Skeletal muscle tissue (tissue), 4 donors: Measurements from ENCODE around the gene THSD1. TPM values are rescaled to one million over a fixed set of nuclear protein-coding genes. Genes with fewer than 3 reads are reported as not detected.
"Not testable (repeated sequence)": the region's sequence is repeated elsewhere in the genome, so short reads cannot be mapped to it uniquely, and the experiment has no call there.

Source experiments
- H3K27ac ChIP-seq: one replicate; pipeline ENCODE4 v1.7.0; 2013; ENCODE audit warnings: mild to moderate bottlenecking, low read depth, low read length, inconsistent platforms
- H3K27me3 ChIP-seq, 3 donors: one replicate each; pipeline ENCODE4 v1.7.0; 2013; ENCODE audit warnings: low read length in 3 of 3; ENCODE audit not compliant: control insufficient read depth in 3 of 3, insufficient read depth in 3 of 3
- H3K36me3 ChIP-seq, 3 donors: one replicate each; pipeline ENCODE4 v1.7.0; 2013; ENCODE audit warnings: low read length in 3 of 3; ENCODE audit not compliant: control insufficient read depth in 3 of 3, insufficient read depth in 3 of 3
- H3K4me1 ChIP-seq, 3 donors: one replicate each; pipeline ENCODE4 v1.7.0; 2013; ENCODE audit warnings: low read length in 3 of 3, mild to moderate bottlenecking in 3 of 3; ENCODE audit not compliant: control insufficient read depth in 3 of 3, insufficient read depth in 3 of 3
- H3K4me3 ChIP-seq, 3 donors: one replicate each; pipeline ENCODE4 v1.7.0; 2013; ENCODE audit warnings: low read length in 3 of 3
- H3K9ac ChIP-seq, 3 donors: one replicate each; pipeline ENCODE4 v1.7.0; 2013; ENCODE audit warnings: low read length in 3 of 3, mild to moderate bottlenecking in 3 of 3, moderate library complexity in 2 of 3, low read depth in 1 of 3
- H3K9me3 ChIP-seq, 3 donors: one replicate each; pipeline ENCODE4 v1.7.0; 2013; ENCODE audit warnings: low read length in 3 of 3; ENCODE audit not compliant: control insufficient read depth in 3 of 3
- total RNA-seq: library from RNA; depleted of rRNA; stranded (reverse); fragments of >200 nt; gene quantifications from one replicate; pipeline ENCODE4 v1.2.3, GENCODE V29; 2014
- donor health status: Osteomylitis.

THSD1 gene
- total RNA-seq, 1 donor from 2014 or later = 26.6 TPM

DNA sequence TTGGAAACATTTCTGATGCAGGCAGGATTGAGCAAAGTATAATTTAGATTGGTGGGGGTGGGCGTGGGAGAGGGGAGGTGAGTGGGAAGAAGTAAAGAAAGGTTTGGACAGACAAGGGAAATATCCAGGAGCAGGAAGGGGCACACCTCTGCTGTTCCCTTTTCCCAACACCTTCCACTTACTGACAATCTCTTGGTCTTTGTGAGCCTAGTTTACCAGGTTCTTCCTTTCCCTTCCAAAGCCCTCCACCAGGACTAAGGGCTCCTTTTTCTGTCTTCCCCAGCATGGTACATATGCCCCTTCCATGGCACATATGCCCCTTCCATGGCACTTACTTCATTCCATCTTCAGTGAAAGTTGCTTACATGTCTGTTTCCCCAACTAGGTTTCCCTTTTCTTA lies 6.2 kb upstream of the THSD1 start:
- Histone ChIP-seq H3K9me3 (no peaks in the 10 kb centered on the region), H3K4me1 (no peaks in the 10 kb centered on the region), H3K27ac (no peak overlapping the region), H3K9ac (no peak overlapping the region), H3K4me3 (no peak overlapping the region), H3K36me3 (peaks cover 16 to 42% (median 39%) of the 10 kb centered on the region in 3 donors), H3K27me3 (no peaks in the 10 kb centered on the region)

DNA sequence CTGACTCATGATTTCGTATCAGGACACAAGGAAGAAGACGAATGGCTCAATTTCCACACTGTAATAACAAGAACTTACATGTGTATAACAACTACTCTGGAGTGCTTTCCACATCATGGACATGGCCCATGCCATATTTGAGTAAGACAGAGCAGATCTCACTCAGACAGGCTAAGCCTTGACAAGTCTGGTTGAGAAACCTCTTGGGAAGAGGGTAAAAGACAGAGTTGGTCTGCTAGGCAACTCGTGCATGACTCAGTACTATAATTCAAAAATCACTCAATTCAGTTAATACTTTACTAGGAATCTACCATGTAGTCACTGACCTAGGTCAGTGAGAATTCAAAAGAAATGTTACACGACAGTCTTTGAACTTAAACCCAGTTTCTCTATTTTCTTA lies 5.7 kb upstream of the THSD1 start:
- no peak overlapping the region for H3K4me3 ChIP-seq
- H3K27ac ChIP-seq = no peak overlapping the region
- no peaks in the 10 kb centered on the region for H3K9me3 ChIP-seq
- peaks cover 12 to 37% (median 35%) of the 10 kb centered on the region in 3 donors for H3K36me3 ChIP-seq
- H3K27me3 ChIP-seq = no peaks in the 10 kb centered on the region
- H3K9ac ChIP-seq = no peak overlapping the region
- H3K4me1 ChIP-seq = no peaks in the 10 kb centered on the region

DNA sequence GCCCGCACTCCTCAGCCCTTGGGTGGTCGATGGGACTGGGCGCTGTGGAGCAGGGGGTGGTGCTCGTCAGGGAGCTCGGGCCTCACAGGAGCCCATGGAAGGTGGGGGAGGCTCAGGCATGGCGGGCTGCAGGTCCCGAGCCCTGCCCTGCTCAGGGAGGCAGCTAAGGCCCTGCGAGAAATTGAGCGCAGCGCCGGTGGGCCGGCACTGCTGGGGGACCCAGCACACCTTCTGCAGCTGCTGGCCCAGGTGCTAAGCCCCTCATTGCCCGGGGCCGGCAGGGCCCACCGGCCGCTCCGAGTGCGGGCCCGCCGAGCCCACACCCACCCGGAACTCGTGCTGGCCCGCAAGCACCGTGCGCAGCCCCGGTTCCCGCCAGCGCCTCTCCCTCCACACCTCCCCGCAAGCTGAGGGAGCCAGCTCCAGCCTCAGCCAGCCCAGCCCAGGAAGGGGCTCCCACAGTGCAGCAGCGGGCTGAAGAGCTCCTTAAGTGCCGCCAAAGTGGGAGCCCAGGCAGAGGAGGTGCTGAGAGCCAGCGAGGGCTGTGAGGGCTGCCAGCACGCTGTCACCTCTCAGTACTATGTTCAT lies 2.2 kb upstream of the THSD1 start:
- H3K9me3 ChIP-seq, H3K27ac ChIP-seq, H3K9ac ChIP-seq, H3K4me3 ChIP-seq: not testable (repeated sequence)
- peaks cover 4 to 13% (median 10%) of the 10 kb centered on the region in 3 donors for H3K36me3 ChIP-seq
- H3K27me3 ChIP-seq = peaks cover 0 to 13% (median 0%) of the 10 kb centered on the region in 3 donors
- H3K4me1 ChIP-seq = peaks cover 5 to 11% (median 8%) of the 10 kb centered on the region in 3 donors

DNA sequence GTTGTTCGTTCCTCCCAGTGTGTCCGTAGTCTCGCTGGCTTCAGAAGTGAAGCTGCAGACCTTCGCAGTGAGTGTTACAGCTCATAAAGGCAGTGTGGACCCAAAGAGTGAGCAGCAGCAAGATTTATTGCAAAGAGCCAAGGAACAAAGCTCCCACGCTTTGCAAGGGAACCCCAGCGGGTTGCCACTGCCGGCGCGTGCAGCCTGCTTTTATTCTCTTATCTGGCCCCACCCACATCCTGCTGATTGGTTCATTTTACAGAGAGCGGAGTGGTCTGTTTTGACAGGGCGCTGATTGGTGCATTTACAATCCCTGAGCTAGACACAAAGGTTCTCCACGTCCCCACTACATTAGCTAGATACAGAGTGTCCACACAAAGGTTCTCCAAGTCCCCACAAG lies 1.5 kb upstream of the THSD1 start:
- not testable (repeated sequence) for H3K36me3 ChIP-seq, H3K27ac ChIP-seq, H3K9ac ChIP-seq, H3K9me3 ChIP-seq, H3K4me3 ChIP-seq
- Histone ChIP-seq H3K27me3 (peaks cover 0 to 13% (median 0%) of the 10 kb centered on the region in 3 donors), H3K4me1 (peaks cover 5 to 11% (median 8%) of the 10 kb centered on the region in 3 donors)

DNA sequence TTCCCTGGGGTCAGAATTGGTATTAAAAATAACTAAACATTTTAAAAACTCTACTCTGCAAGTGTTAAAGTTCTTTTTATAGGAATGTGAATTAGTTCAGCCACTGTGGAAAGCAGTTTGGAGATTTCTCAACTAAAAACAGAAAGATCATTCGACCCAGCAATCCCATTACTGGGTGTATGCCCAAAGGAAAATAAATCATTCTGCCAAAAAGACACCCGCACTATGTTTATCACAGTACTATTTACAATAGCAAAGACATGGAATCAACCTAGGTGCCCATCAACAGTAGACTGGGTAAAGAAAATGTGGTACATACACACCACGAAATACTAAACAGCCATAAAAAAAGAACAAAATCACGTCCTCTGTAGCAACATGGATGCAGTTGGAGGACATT lies 657 bp upstream of the THSD1 start:
- Histone ChIP-seq H3K36me3 (peaks cover 0 to 2% (median 2%) of the 10 kb centered on the region in 3 donors), H3K4me3 (peak overlapping the region; percentile 69 to 78 (median 73)), H3K27me3 (peaks cover 0 to 13% (median 0%) of the 10 kb centered on the region in 3 donors), H3K9ac (no peak overlapping the region), H3K27ac (no peak overlapping the region), H3K4me1 (peaks cover 5 to 11% (median 8%) of the 10 kb centered on the region in 3 donors), H3K9me3 (no peaks in the 10 kb centered on the region)

DNA sequence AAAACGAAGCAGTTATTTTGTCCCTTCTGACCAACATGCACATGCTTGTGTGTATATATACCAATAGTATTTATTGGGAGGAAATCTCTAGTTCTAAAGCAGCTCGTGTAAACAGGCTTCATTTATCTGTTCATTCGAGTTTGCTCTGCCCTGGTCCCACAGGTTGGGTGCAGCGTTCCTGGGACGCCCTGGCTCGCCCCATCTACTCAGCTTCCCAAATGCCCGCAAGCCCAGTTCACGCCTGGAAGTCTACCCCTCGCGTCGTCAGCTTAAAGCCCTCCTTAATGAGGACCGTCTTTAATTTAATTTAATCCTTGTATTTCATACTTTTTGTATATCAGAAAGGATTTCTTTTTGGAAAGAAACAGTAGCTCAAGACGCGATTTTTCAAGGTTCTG lies 604 bp downstream of the THSD1 start:
- peaks cover 5 to 11% (median 8%) of the 10 kb centered on the region in 3 donors for H3K4me1 ChIP-seq
- H3K27ac ChIP-seq = no peak overlapping the region
- peak overlapping the region; percentile 45 to 66 (median 51) for H3K9ac ChIP-seq

DNA sequence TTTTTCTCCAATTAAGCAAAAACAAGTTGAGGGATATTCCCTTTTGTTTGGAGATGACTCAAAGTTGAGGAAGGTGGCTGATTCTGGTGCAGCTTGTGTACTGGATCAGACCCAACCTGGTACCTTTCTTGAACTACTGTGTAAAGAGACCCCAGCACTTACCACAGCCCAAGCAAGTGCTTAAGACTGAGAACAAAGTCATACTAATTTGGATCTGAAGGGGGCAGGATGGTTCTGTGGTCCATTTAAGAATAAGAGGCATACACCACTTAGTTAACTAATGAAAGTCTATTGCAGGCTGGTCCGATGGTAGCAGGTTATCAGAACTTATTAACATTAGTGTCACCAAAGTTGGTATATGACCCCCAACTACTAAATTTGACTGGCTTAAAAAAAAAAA lies 6.3 kb downstream of the THSD1 start:
- no peak overlapping the region for H3K4me3 ChIP-seq
- peaks cover 5 to 11% (median 8%) of the 10 kb centered on the region in 3 donors for H3K4me1 ChIP-seq
- H3K27ac ChIP-seq = no peak overlapping the region
- H3K36me3 ChIP-seq = peaks cover 0 to 7% (median 0%) of the 10 kb centered on the region in 3 donors
- H3K9me3 ChIP-seq = no peaks in the 10 kb centered on the region
- no peaks in the 10 kb centered on the region for H3K27me3 ChIP-seq
- H3K9ac ChIP-seq = no peak overlapping the region

More for the DNA sequence above, 604 bp downstream of the THSD1 start:
- no peaks in the 10 kb centered on the region for H3K36me3 ChIP-seq
- H3K4me3 ChIP-seq = peak overlapping the region; percentile 69 to 78 (median 73)
- peaks cover 0 to 13% (median 0%) of the 10 kb centered on the region in 3 donors for H3K27me3 ChIP-seq
- H3K9me3 ChIP-seq = no peaks in the 10 kb centered on the region

DNA sequence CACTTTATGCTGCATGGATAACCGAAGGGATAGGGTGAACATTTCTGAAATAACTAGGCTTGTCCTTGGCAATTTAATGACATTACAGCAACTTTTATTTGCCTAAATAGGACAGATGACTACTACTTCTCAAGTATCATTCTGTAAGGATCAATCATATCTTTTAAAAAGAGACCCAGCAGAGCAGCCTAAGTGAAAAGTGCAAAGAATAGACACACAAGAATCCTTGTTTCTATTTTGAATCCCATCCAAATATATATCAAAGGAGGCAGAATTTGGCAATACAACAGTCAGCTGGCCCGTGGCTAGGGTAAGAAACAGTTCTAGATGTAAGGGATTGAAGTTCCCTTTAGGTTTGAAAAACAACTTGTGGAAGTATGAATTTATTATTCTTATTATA lies 6.9 kb downstream of the THSD1 start:
- peaks cover 0 to 7% (median 0%) of the 10 kb centered on the region in 3 donors for H3K36me3 ChIP-seq
- H3K9me3 ChIP-seq = no peaks in the 10 kb centered on the region
- peaks cover 5 to 11% (median 8%) of the 10 kb centered on the region in 3 donors for H3K4me1 ChIP-seq
- H3K9ac ChIP-seq = no peak overlapping the region
- no peak overlapping the region for H3K4me3 ChIP-seq
- no peak overlapping the region for H3K27ac ChIP-seq
- H3K27me3 ChIP-seq = no peaks in the 10 kb centered on the region

DNA sequence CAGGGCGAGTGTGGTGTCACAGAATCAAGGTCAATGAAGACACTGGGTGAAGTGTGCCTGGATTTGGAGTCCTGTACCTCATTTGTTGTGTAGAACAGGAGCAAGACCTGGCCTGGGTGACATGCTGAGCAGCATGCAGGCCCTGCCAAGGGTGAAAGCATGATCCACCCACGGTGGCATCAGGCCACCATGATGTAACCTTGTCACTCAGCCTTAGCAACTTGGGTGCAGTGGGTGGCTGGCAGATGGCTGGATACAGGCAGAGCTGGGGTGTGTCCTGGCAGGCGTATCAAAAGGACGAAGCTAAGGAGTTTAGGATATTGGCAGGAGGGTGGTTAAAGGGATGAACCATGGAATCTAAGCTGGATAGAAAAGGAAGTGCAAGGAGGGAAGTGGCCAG lies 10.3 kb downstream of the THSD1 start:
- no peak overlapping the region for H3K9ac ChIP-seq
- H3K4me3 ChIP-seq = no peak overlapping the region
- no peaks in the 10 kb centered on the region for H3K27me3 ChIP-seq
- peaks cover 5 to 14% (median 8%) of the 10 kb centered on the region in 3 donors for H3K4me1 ChIP-seq
- H3K27ac ChIP-seq = no peak overlapping the region
- H3K36me3 ChIP-seq = peaks cover 0 to 7% (median 0%) of the 10 kb centered on the region in 3 donors
- no peaks in the 10 kb centered on the region for H3K9me3 ChIP-seq

DNA sequence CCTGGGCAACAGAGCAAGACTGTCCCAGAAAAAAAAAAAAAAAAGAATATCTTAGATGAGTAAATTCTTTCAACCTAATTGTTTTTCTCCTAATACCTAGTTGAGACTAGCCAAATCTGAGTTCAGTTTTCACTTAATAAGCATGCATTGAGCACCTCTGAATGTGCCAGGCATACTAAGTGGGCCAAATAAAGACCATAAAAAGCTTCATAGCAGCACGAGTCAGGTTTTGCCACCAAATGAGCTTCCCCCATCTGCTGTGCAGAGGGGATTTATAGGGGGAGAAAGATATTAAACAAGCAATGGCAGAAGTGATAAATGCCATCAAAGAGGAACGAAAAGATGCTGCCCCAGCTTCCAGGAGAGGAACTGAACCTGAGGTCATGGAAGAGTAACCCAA lies 11.4 kb downstream of the THSD1 start:
- peaks cover 5 to 14% (median 8%) of the 10 kb centered on the region in 3 donors for H3K4me1 ChIP-seq
- no peak overlapping the region for H3K4me3 ChIP-seq
- no peak overlapping the region for H3K9ac ChIP-seq
- no peaks in the 10 kb centered on the region for H3K27me3 ChIP-seq
- H3K27ac ChIP-seq = no peak overlapping the region
- peaks cover 0 to 7% (median 0%) of the 10 kb centered on the region in 3 donors for H3K36me3 ChIP-seq
- H3K9me3 ChIP-seq = no peaks in the 10 kb centered on the region
